ENCODE results near the gene GSTA2.
"Not testable (repeated sequence)": the region's sequence is repeated elsewhere in the genome, so short reads cannot be mapped to it uniquely, and the experiment has no call there.

The GSTA2 gene

DNA sequence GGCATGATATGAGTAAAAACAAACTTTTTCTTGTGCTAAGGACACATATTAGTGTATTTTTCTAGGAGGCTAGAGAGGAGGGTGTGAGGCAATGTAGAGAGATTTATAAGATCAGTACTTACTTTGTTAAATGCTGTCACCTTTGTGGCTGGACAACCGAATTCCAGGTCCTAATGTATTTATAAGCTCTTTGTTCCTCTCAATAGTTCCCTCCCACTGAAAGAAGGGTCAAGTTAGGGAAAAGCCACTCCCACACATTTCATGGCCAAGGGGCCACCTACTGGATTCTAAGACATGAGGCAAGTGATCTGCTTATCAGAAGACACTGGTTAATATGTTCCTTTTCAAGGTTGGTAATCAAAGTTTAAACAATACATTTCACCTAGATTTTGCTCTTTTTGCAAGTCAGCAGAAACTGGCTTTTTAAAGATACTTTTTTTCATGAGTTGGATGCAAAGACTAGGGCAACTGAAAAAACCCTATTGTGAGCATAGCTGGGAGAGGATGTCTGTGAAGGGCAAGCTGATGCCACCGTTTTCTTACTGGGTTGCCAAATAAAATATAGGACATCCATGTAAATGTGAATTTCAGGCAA, at the start of gene GSTA2:
TSS of gene GSTA2 (minus strand) at position 154 of the 595 bp plus-strand sequence. CDS start 5,528 bp downstream, outside the sequence.
- H3K4me1 ChIP-seq (ENCODE audit: insufficient read depth, low read length, severe bottlenecking); H3K27ac ChIP-seq (ENCODE audit: low read depth, low read length, poor library complexity, severe bottlenecking); H3K79me2 ChIP-seq (ENCODE audit: insufficient read depth, low read length); H2AFZ ChIP-seq (ENCODE audit: low read length); H3K4me3 ChIP-seq (ENCODE audit: low read depth, low read length, poor library complexity, severe bottlenecking); H3K36me3 ChIP-seq (ENCODE audit: insufficient read depth, low read length); H3K27me3 ChIP-seq (ENCODE audit: insufficient read depth, low read length); H3K9me3 ChIP-seq (ENCODE audit: low read length); H3K9me2 ChIP-seq (ENCODE audit: low read depth, low read length); H4K20me1 ChIP-seq (ENCODE audit: insufficient read depth, low read length); H3K9ac ChIP-seq (ENCODE audit: low read length); H3F3A ChIP-seq (ENCODE audit: insufficient read depth, low read length); H3K4me2 ChIP-seq (ENCODE audit: low read length): not testable (repeated sequence)

- not testable (repeated sequence) for H3K36me3 ChIP-seq (ENCODE audit: insufficient read depth, low read length); H3K4me3 ChIP-seq (ENCODE audit: low read depth, low read length, poor library complexity, severe bottlenecking); H3K4me2 ChIP-seq (ENCODE audit: low read length); H3K79me2 ChIP-seq (ENCODE audit: insufficient read depth, low read length); H3K4me1 ChIP-seq (ENCODE audit: insufficient read depth, low read length, severe bottlenecking); H3F3A ChIP-seq (ENCODE audit: insufficient read depth, low read length); H3K27ac ChIP-seq (ENCODE audit: low read depth, low read length, poor library complexity, severe bottlenecking); H3K9me2 ChIP-seq (ENCODE audit: low read depth, low read length); H3K9ac ChIP-seq (ENCODE audit: low read length); H2AFZ ChIP-seq (ENCODE audit: low read length); H4K20me1 ChIP-seq (ENCODE audit: insufficient read depth, low read length); H3K27me3 ChIP-seq (ENCODE audit: insufficient read depth, low read length); H3K9me3 ChIP-seq (ENCODE audit: low read length)
These were observed 46.5 kb upstream of the GSTA2 start for GRCh38 chr6:52809777-52810176.

GRCh38 chr6:52808660-52809059, 45.4 kb upstream of the GSTA2 start:
- Histone ChIP-seq H4K20me1 (ENCODE audit: insufficient read depth, low read length) (no peaks in the 10 kb centered on the region), H3K9me3 (ENCODE audit: low read length) (no peaks in the 10 kb centered on the region), H3K79me2 (ENCODE audit: insufficient read depth, low read length) (no peaks in the 10 kb centered on the region), H2AFZ (ENCODE audit: low read length) (no peak overlapping the region), H3K9me2 (ENCODE audit: low read depth, low read length) (no peaks in the 10 kb centered on the region), H3F3A (ENCODE audit: insufficient read depth, low read length) (no peaks in the 10 kb centered on the region), H3K4me2 (ENCODE audit: low read length) (no peak overlapping the region), H3K36me3 (ENCODE audit: insufficient read depth, low read length) (no peaks in the 10 kb centered on the region), H3K27me3 (ENCODE audit: insufficient read depth, low read length) (no peaks in the 10 kb centered on the region), H3K4me1 (ENCODE audit: insufficient read depth, low read length, severe bottlenecking) (no peaks in the 10 kb centered on the region), H3K27ac (ENCODE audit: low read depth, low read length, poor library complexity, severe bottlenecking) (no peak overlapping the region), H3K9ac (ENCODE audit: low read length) (no peak overlapping the region), H3K4me3 (ENCODE audit: low read depth, low read length, poor library complexity, severe bottlenecking) (no peak overlapping the region)
- TF ChIP-seq CTCF (IDR thresholded peaks at IDR 0.05; ENCODE audit: low read length) (no peak), EZH2 (IDR thresholded peaks at IDR 0.05; ENCODE audit: borderline replicate concordance, low read length) (no peak)

DNA sequence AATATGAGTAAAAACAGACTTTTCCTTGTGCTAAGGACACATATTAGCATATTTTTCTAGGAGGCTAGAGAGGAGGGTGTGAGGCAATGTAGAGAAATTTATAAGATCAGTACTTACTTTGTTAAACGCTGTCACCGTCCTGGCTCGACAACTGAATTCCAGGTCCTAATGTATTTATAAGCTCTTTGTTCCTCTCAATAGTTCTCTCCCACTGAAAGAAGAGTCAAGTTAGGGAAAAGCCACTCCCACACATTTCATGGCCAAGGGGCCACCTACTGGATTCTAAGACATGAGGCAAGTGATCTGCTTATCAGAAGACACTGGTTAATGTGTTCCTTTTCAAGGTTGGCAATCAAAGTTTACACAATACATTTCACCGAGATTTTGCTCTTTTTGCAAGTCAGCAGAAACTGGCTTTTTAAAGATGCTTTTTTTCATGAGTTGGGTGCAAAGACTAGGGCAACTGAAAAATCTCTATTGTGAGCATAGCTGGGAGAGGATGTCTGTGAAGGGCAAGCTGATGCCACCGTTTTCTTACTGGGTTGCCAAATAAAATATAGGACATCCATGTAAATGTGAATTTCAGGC, 40.5 kb upstream of the GSTA2 start, which contains the start of gene GSTA1:
TSS of gene GSTA1 (minus strand) at position 149 of the 588 bp plus-strand sequence. CDS start 4,549 bp downstream, outside the sequence.
- not testable (repeated sequence) for H3K9ac ChIP-seq (ENCODE audit: low read length); H4K20me1 ChIP-seq (ENCODE audit: insufficient read depth, low read length); H3K79me2 ChIP-seq (ENCODE audit: insufficient read depth, low read length); H3K27me3 ChIP-seq (ENCODE audit: insufficient read depth, low read length); H3F3A ChIP-seq (ENCODE audit: insufficient read depth, low read length); H3K4me1 ChIP-seq (ENCODE audit: insufficient read depth, low read length, severe bottlenecking); H3K4me3 ChIP-seq (ENCODE audit: low read depth, low read length, poor library complexity, severe bottlenecking); H3K36me3 ChIP-seq (ENCODE audit: insufficient read depth, low read length); H3K4me2 ChIP-seq (ENCODE audit: low read length); H2AFZ ChIP-seq (ENCODE audit: low read length); H3K9me2 ChIP-seq (ENCODE audit: low read depth, low read length); H3K9me3 ChIP-seq (ENCODE audit: low read length); H3K27ac ChIP-seq (ENCODE audit: low read depth, low read length, poor library complexity, severe bottlenecking)
